ENCODE results near the gene CDK14. TPM values are rescaled to one million over a fixed set of nuclear protein-coding genes. Genes with fewer than 3 reads are reported as not detected.

The CDK14 gene
- total RNA-seq, 5 donors from 2014 or later (not counting 1 experiment from before 2014, with no cell fraction given): 0.86 to 6.6 (median 1.6) TPM

- ChIA-PET CTCF (no interaction called here), POLR2A (no interaction called here)
- no peaks in the 10 kb centered on the region for H3K36me3 Mint-ChIP-seq
- no peaks in the 10 kb centered on the region for H3K9me3 ChIP-seq
- H3K4me1 ChIP-seq (ENCODE audit: control insufficient read depth in 1 of 2, extremely low read depth in 1 of 2, insufficient read depth in 2 of 2, low read length in 2 of 2): no peaks in the 10 kb centered on the region
- WGBS (ENCODE audit: insufficient coverage): 79% methylated on average over 2 of the region's 2 CpGs
- H3K27me3 Mint-ChIP-seq: no peaks in the 10 kb centered on the region
- DNase-seq (no peak), ATAC-seq (replicated peaks in 1 of 4) (no peak)
- H3K4me3 ChIP-seq (ENCODE audit: control insufficient read depth in 1 of 2, extremely low read depth in 1 of 2, low read length in 1 of 2): no peak overlapping the region
- no peaks in the 10 kb centered on the region for H3K36me3 ChIP-seq (ENCODE audit: control insufficient read depth in 2 of 2, extremely low read depth in 1 of 2, insufficient read depth in 1 of 2, low read length in 1 of 2)
- H3K27me3 ChIP-seq (replicated peaks in 1 of 2; ENCODE audit: control insufficient read depth in 2 of 2, extremely low read depth in 1 of 2, insufficient read depth in 2 of 2, low read length in 1 of 2): peaks cover 0 to 3% of the 10 kb centered on the region in 2 experiments
- no peaks in the 10 kb centered on the region for H3K4me1 Mint-ChIP-seq
- no peak overlapping the region for H3K4me3 Mint-ChIP-seq
- H3K27ac ChIP-seq (ENCODE audit: low read length): no peak overlapping the region
- H3K9me3 Mint-ChIP-seq: no peaks in the 10 kb centered on the region
- H3K27ac Mint-ChIP-seq: no peak overlapping the region
Measured at GRCh38 chr7:91033574-91033973, 437.5 kb downstream of the CDK14 start.

DNA sequence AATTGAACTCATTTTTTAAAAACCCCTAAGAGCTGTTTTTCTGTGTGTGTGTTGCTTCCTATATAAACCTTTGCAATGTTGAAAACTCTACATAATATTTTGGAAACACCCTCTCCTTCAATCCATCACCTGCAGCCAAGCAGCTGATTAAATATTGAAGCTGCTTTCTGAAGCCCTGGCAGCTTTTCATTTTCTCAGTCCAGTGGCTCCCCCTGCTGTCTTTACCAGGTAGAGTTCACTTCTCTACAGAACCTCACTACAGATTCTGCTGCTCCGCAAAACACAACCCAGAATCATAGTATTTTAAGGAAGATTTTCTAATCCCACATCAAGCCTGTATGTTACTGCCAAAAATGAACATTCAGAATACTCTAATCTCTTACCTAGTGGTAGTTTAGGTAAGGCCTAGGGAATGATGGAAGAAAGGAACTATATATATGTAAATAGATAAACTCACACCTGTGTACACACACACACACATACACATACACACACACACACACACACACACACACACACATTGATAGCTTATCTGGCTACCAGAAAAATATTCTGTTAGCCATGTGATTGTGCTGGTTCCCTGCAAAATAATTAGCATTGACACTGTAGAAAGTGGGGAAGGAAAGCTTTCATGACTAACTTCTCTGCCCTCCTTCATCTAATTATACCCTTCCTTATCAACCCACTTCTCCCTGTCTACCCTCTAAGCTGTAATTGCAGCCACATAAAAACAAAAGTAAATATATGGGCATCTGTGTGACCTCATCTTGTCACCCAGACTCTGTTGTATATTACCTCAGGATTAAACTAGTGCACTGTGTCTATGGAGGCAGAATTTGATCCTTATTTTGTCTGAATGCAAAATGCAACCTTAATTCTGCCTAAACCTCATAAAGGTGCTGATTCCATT is 438.6 kb downstream of the CDK14 start:
- CTCF ChIA-PET: interaction anchor here in 1 of 2 donors (0.7 kb wide), 1 partner anchor 579 kb away, joined by 4 read pairs; no protein-coding TSS in a partner anchor
- no peak overlapping the region for H3K27ac ChIP-seq (ENCODE audit: low read length)
- H3K9me3 Mint-ChIP-seq: no peaks in the 10 kb centered on the region
- H3K36me3 Mint-ChIP-seq: no peaks in the 10 kb centered on the region
- no peaks in the 10 kb centered on the region for H3K4me1 ChIP-seq (ENCODE audit: control insufficient read depth in 1 of 2, extremely low read depth in 1 of 2, insufficient read depth in 2 of 2, low read length in 2 of 2)
- ATAC-seq (replicated peaks in 1 of 4) (no peak), DNase-seq (peak in 4 of 35 experiments; percentile 1 to 13 (median 6))
- H3K27me3 ChIP-seq (replicated peaks in 1 of 2; ENCODE audit: control insufficient read depth in 2 of 2, extremely low read depth in 1 of 2, insufficient read depth in 2 of 2, low read length in 1 of 2): peaks cover 0 to 3% of the 10 kb centered on the region in 2 experiments
- no peaks in the 10 kb centered on the region for H3K9me3 ChIP-seq
- H3K4me1 Mint-ChIP-seq: no peaks in the 10 kb centered on the region
- POLR2A ChIA-PET: no interaction called here
- no peak overlapping the region for H3K4me3 Mint-ChIP-seq
- H3K4me3 ChIP-seq (ENCODE audit: control insufficient read depth in 1 of 2, extremely low read depth in 1 of 2, low read length in 1 of 2): no peak overlapping the region
- no peak overlapping the region for H3K27ac Mint-ChIP-seq
- no CpG with 5 or more reads among the region's 1 CpG for WGBS (ENCODE audit: insufficient coverage)
- peaks cover 0 to 3% of the 10 kb centered on the region in 2 donors for H3K27me3 Mint-ChIP-seq
- H3K36me3 ChIP-seq (ENCODE audit: control insufficient read depth in 2 of 2, extremely low read depth in 1 of 2, insufficient read depth in 1 of 2, low read length in 1 of 2): no peaks in the 10 kb centered on the region

GRCh38 chr7:91039033-91039432 is 442.9 kb downstream of the CDK14 start:
- H3K4me1 ChIP-seq (ENCODE audit: control insufficient read depth in 1 of 2, extremely low read depth in 1 of 2, insufficient read depth in 2 of 2, low read length in 2 of 2): no peaks in the 10 kb centered on the region
- ChIA-PET CTCF (no interaction called here), POLR2A (no interaction called here)
- no peak overlapping the region for H3K4me3 ChIP-seq (ENCODE audit: control insufficient read depth in 1 of 2, extremely low read depth in 1 of 2, low read length in 1 of 2)
- no peak overlapping the region for H3K4me3 Mint-ChIP-seq
- H3K4me1 Mint-ChIP-seq: no peaks in the 10 kb centered on the region
- peaks cover 0 to 3% of the 10 kb centered on the region in 2 donors for H3K27me3 Mint-ChIP-seq
- H3K27ac Mint-ChIP-seq: no peak overlapping the region
- no peaks in the 10 kb centered on the region for H3K36me3 Mint-ChIP-seq
- 77% methylated on average over 3 of the region's 4 CpGs for WGBS (ENCODE audit: insufficient coverage)
- no peaks in the 10 kb centered on the region for H3K36me3 ChIP-seq (ENCODE audit: control insufficient read depth in 2 of 2, extremely low read depth in 1 of 2, insufficient read depth in 1 of 2, low read length in 1 of 2)
- ATAC-seq (replicated peaks in 1 of 4) (no peak), DNase-seq (no peak)
- H3K9me3 Mint-ChIP-seq: no peaks in the 10 kb centered on the region
- H3K9me3 ChIP-seq: no peaks in the 10 kb centered on the region
- H3K27ac ChIP-seq (ENCODE audit: low read length): no peak overlapping the region
- H3K27me3 ChIP-seq (replicated peaks in 1 of 2; ENCODE audit: control insufficient read depth in 2 of 2, extremely low read depth in 1 of 2, insufficient read depth in 2 of 2, low read length in 1 of 2): peaks cover 0 to 3% of the 10 kb centered on the region in 2 experiments

GRCh38 chr7:91041141-91041540 is 445.0 kb downstream of the CDK14 start:
- no CpG with 5 or more reads among the region's 2 CpGs for WGBS (ENCODE audit: insufficient coverage)
- Mint-ChIP-seq H3K9me3 (no peaks in the 10 kb centered on the region), H3K36me3 (no peaks in the 10 kb centered on the region), H3K27me3 (peaks cover 0 to 3% of the 10 kb centered on the region in 2 donors), H3K4me1 (no peaks in the 10 kb centered on the region), H3K4me3 (no peak overlapping the region), H3K27ac (no peak overlapping the region)
- no peak overlapping the region for H3K27ac ChIP-seq (ENCODE audit: low read length)
- H3K36me3 ChIP-seq (ENCODE audit: control insufficient read depth in 2 of 2, extremely low read depth in 1 of 2, insufficient read depth in 1 of 2, low read length in 1 of 2): no peaks in the 10 kb centered on the region
- no peak for ATAC-seq (replicated peaks in 1 of 4)
- no peaks in the 10 kb centered on the region for H3K4me1 ChIP-seq (ENCODE audit: control insufficient read depth in 1 of 2, extremely low read depth in 1 of 2, insufficient read depth in 2 of 2, low read length in 2 of 2)
- no peak for DNase-seq
- H3K27me3 ChIP-seq (replicated peaks in 1 of 2; ENCODE audit: control insufficient read depth in 2 of 2, extremely low read depth in 1 of 2, insufficient read depth in 2 of 2, low read length in 1 of 2): peaks cover 0 to 2% of the 10 kb centered on the region in 2 experiments
- POLR2A ChIA-PET: no interaction called here
- H3K9me3 ChIP-seq: no peaks in the 10 kb centered on the region
- CTCF ChIA-PET: interaction anchor here in 1 of 2 donors (0.6 kb wide), 1 partner anchor 601 kb away, joined by 3 read pairs; no protein-coding TSS in a partner anchor
- H3K4me3 ChIP-seq (ENCODE audit: control insufficient read depth in 1 of 2, extremely low read depth in 1 of 2, low read length in 1 of 2): no peak overlapping the region

- Mint-ChIP-seq H3K36me3 (no peaks in the 10 kb centered on the region), H3K27ac (no peak overlapping the region), H3K27me3 (peaks cover 0 to 3% of the 10 kb centered on the region in 2 donors), H3K9me3 (no peaks in the 10 kb centered on the region), H3K4me3 (no peak overlapping the region), H3K4me1 (no peaks in the 10 kb centered on the region)
- Histone ChIP-seq H3K4me3 (ENCODE audit: control insufficient read depth in 1 of 2, extremely low read depth in 1 of 2, low read length in 1 of 2) (no peak overlapping the region), H3K27me3 (replicated peaks in 1 of 2; ENCODE audit: control insufficient read depth in 2 of 2, extremely low read depth in 1 of 2, insufficient read depth in 2 of 2, low read length in 1 of 2) (no peaks in the 10 kb centered on the region), H3K9me3 (no peaks in the 10 kb centered on the region), H3K36me3 (ENCODE audit: control insufficient read depth in 2 of 2, extremely low read depth in 1 of 2, insufficient read depth in 1 of 2, low read length in 1 of 2) (no peaks in the 10 kb centered on the region), H3K4me1 (ENCODE audit: control insufficient read depth in 1 of 2, extremely low read depth in 1 of 2, insufficient read depth in 2 of 2, low read length in 2 of 2) (no peaks in the 10 kb centered on the region), H3K27ac (ENCODE audit: low read length) (no peak overlapping the region)
- WGBS (ENCODE audit: insufficient coverage): 84% methylated on average over 3 of the region's 8 CpGs
- ATAC-seq (replicated peaks in 1 of 4): no peak
- POLR2A ChIA-PET: no interaction called here
- no peak for DNase-seq
- CTCF ChIA-PET: interaction anchor here in 1 of 2 donors (1.4 kb wide), 1 partner anchor 22 kb away, joined by 3 read pairs; no protein-coding TSS in a partner anchor
Measured at GRCh38 chr7:91041901-91042484, 445.9 kb downstream of the CDK14 start.

GRCh38 chr7:91043186-91043585 is 447.1 kb downstream of the CDK14 start:
- ATAC-seq (replicated peaks in 1 of 4) (no peak), DNase-seq (no peak)
- no peaks in the 10 kb centered on the region for H3K4me1 Mint-ChIP-seq
- no peaks in the 10 kb centered on the region for H3K9me3 ChIP-seq
- H3K9me3 Mint-ChIP-seq: no peaks in the 10 kb centered on the region
- no peak overlapping the region for H3K4me3 Mint-ChIP-seq
- no peak overlapping the region for H3K27ac ChIP-seq (ENCODE audit: low read length)
- H3K36me3 ChIP-seq (ENCODE audit: control insufficient read depth in 2 of 2, extremely low read depth in 1 of 2, insufficient read depth in 1 of 2, low read length in 1 of 2): no peaks in the 10 kb centered on the region
- no peaks in the 10 kb centered on the region for H3K36me3 Mint-ChIP-seq
- no peak overlapping the region for H3K4me3 ChIP-seq (ENCODE audit: control insufficient read depth in 1 of 2, extremely low read depth in 1 of 2, low read length in 1 of 2)
- ChIA-PET CTCF (interaction anchor here in 1 of 2 donors (1.4 kb wide), 1 partner anchor 21 kb away, joined by 3 read pairs; no protein-coding TSS in a partner anchor), POLR2A (no interaction called here)
- H3K27me3 Mint-ChIP-seq: peaks cover 0 to 3% of the 10 kb centered on the region in 2 donors
- H3K4me1 ChIP-seq (ENCODE audit: control insufficient read depth in 1 of 2, extremely low read depth in 1 of 2, insufficient read depth in 2 of 2, low read length in 2 of 2): no peaks in the 10 kb centered on the region
- H3K27me3 ChIP-seq (replicated peaks in 1 of 2; ENCODE audit: control insufficient read depth in 2 of 2, extremely low read depth in 1 of 2, insufficient read depth in 2 of 2, low read length in 1 of 2): no peaks in the 10 kb centered on the region
- no CpG with 5 or more reads among the region's 1 CpG for WGBS (ENCODE audit: insufficient coverage)
- H3K27ac Mint-ChIP-seq: no peak overlapping the region
